ENCODE measurements around the gene SLC38A4.

The SLC38A4 gene

DNA sequence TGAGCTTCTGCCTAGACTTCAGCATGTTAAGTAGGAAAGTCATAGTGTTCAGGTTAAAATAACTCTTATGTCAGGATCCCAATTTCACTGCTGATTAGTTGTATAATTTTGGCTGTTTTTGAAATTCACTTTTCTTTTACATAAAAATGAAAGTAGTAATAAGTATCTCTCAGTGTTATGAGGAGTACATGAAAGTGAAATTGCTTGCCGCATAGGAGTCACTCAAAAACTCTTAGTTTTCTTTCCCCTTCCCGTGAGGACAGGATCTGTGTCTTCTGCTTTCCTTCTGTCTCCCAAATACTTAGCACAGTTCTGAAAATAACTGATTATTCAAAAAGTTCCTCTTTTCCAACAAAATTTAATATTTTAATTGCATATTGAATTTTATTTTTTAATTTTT is 100.5 kb downstream of the SLC38A4 start:
- DNase-seq (ENCODE audit: insufficient read length, low spot score) (no peak), FAIRE-seq (no peak)
- TF ChIP-seq SPI1 (IDR thresholded peaks at IDR 0.05; ENCODE audit: low read depth, low read length): no peak

DNA sequence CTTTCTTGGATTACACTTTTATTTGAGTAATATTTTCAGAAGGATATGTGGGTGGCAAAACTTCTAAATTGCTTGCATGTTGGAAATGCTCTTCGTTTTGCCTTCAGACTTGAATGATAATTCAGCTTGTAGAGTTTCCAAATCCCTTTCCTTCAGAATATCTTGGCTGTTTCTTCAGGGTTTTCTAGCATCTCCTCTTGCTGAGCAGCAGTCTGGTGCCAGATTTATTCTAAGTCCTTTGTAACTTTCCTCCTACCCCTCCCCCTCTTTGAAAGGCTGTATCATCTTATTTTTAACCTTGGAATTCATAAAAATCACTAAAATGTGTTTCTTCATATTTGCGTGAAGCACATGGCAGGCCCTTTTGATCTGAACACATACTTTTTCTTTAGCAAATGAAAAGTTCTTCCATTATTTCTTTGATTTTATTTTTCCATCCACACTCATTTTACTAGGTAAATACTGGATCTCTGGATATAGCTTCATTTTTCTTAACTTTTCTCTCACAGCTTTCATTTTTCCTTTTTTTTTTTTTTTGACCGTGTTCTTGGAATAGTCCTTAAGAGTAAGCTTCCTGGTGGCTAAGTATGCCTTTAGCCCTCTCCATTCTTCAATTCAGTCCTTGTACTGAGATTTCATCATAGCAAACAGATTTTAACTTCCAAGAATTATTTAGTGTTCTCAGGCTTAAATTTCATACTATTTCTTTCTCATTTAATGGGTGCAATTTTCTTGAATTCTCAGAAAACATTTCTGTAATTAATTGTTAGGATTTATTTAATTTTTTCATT is 102.0 kb downstream of the SLC38A4 start:
- TF ChIP-seq TAF1 (IDR thresholded peaks at IDR 0.05; ENCODE audit: low read depth, low read length): no peak
- no peak for TF ChIP-seq POU2F2 (IDR thresholded peaks at IDR 0.05; ENCODE audit: low read depth, low read length)
- TF ChIP-seq POLR2A (IDR thresholded peaks at IDR 0.05; ENCODE audit: low read depth, low read length): no peak
- no peak for TF ChIP-seq SPI1 (IDR thresholded peaks at IDR 0.05; ENCODE audit: low read depth, low read length)
- TF ChIP-seq PAX5 (IDR thresholded peaks at IDR 0.05; ENCODE audit: insufficient read depth, low read length, severe bottlenecking): no peak
- TF ChIP-seq POLR2AphosphoS5 (IDR thresholded peaks at IDR 0.05; ENCODE audit: low read depth, low read length): no peak
- no peak for FAIRE-seq
- no peak for DNase-seq (ENCODE audit: insufficient read length, low spot score)

DNA sequence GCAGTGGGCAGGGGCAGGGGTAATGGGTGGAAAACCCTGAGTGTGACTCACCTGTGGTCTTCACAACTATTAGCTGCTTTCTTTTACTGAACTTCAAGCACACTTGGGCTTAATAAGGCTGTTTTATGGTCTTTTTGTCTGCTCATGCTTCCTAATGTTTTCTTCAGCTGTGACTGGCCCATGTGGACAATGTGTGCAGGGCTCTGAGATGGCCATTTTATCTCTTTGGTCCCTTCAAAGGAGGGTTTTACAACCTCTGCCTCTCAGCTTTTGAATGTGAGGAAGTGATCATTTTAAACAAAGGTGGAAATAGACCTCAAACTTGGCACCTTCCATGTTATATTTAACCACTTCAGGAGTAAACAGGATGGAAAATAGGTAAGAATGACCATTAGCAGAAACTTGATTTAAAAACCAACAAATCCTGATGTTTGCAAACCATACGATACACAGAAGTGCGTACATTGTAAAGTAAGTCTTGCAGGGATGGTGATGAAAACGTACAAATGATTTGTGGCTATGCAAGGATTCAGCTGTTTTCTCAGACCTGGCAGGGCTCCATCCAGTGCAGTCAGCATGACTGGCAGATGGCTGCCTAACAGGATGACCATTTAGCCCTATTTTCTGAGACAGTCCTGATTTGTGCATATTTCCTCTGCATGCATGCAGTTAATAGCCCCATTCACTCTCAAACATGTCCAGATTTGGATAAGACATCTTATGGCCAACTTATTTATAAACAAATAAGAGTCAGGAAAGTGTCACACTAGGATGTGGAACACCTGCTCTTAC is 103.2 kb downstream of the SLC38A4 start:
- FAIRE-seq: peak; percentile 31
- TF ChIP-seq POU2F2 (IDR thresholded peaks at IDR 0.05; ENCODE audit: low read depth, low read length): no peak
- no peak for TF ChIP-seq POLR2AphosphoS5 (IDR thresholded peaks at IDR 0.05; ENCODE audit: low read depth, low read length)

DNA sequence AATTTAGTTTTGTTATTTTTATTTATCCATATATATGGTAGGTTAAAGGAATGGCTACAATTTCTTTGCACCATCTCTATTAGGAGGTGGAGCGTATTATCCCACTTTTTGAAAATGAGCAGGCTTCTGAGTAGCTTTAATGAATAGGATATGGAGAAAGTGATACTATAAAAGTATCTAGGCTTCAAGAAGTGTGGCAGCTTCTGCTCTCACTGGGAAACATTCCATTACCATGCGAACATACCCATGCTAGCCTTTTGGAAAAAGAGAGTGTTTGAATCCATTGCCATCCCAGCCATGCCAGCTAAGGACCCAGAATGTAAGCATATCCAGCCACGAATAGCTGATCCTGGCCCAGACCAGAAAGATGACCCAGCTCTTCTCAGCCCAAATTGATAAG is 107.3 kb downstream of the SLC38A4 start:
- DNase-seq (ENCODE audit: insufficient read length, low spot score): no peak
- no peak for TF ChIP-seq POU2F2 (IDR thresholded peaks at IDR 0.05; ENCODE audit: low read depth, low read length)
- TF ChIP-seq POLR2A (IDR thresholded peaks at IDR 0.05; ENCODE audit: low read depth, low read length): no peak
- no peak for TF ChIP-seq SPI1 (IDR thresholded peaks at IDR 0.05; ENCODE audit: low read depth, low read length)
- no peak for TF ChIP-seq PAX5 (IDR thresholded peaks at IDR 0.05; ENCODE audit: insufficient read depth, low read length, severe bottlenecking)
- TF ChIP-seq TAF1 (IDR thresholded peaks at IDR 0.05; ENCODE audit: low read depth, low read length): no peak
- TF ChIP-seq POLR2AphosphoS5 (IDR thresholded peaks at IDR 0.05; ENCODE audit: low read depth, low read length): no peak

More for the DNA sequence above, 103.2 kb downstream of the SLC38A4 start:
- no peak for DNase-seq (ENCODE audit: insufficient read length, low spot score)

DNA sequence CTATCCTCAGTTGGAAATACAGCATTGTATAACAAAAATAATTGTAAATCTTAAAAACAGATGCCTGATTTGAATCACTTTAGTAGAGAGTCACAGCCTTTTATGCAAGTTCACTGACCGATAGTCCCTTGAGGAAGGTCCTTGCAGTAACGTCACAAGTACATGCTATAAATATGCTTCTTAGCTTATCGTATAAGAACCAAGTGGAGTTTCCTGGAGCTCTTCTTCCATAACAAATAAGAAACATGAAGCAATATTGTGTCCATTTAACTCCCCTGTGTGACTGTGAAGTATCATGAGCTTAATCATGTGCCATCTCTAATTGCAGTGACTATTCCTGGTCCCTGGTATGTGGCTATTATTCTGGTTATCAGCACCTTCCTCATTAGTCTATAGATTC is 107.9 kb downstream of the SLC38A4 start:
- FAIRE-seq (no peak), DNase-seq (ENCODE audit: insufficient read length, low spot score) (no peak)
- no peak for TF ChIP-seq TAF1 (IDR thresholded peaks at IDR 0.05; ENCODE audit: low read depth, low read length)
- no peak for TF ChIP-seq PAX5 (IDR thresholded peaks at IDR 0.05; ENCODE audit: insufficient read depth, low read length, severe bottlenecking)

More for the DNA sequence above, 107.3 kb downstream of the SLC38A4 start:
- FAIRE-seq: no peak

DNA sequence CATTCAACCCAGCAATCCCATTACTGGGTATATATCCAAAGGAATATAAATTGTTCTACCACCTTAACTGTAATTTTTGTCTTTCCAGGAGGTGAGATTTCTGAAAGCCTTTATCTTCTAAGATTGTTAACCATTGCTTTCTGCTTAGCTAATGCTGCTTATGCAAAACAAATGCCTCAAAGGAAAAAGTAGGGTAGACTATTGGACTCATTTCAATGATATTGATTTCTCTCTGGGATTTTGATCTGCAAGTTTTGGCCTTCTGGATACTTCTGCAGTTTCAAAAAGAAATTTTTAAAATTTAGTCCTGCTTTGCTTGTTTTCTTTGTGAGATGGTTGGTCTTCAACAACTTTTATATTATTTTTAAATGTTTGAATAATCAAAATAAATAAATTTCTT is 108.6 kb downstream of the SLC38A4 start:
- FAIRE-seq (no peak), DNase-seq (ENCODE audit: insufficient read length, low spot score) (no peak)
- TF ChIP-seq PAX5 (IDR thresholded peaks at IDR 0.05; ENCODE audit: insufficient read depth, low read length, severe bottlenecking) (no peak), POU2F2 (IDR thresholded peaks at IDR 0.05; ENCODE audit: low read depth, low read length) (no peak), SPI1 (IDR thresholded peaks at IDR 0.05; ENCODE audit: low read depth, low read length) (no peak), POLR2AphosphoS5 (IDR thresholded peaks at IDR 0.05; ENCODE audit: low read depth, low read length) (no peak), POLR2A (IDR thresholded peaks at IDR 0.05; ENCODE audit: low read depth, low read length) (no peak), TAF1 (IDR thresholded peaks at IDR 0.05; ENCODE audit: low read depth, low read length) (no peak)
